ENCODE measurements around the gene BAIAP2.

Gene BAIAP2

GRCh38 chr17:81085420-81085911 is 50.5 kb downstream of the BAIAP2 start:
- H3K27ac ChIP-seq = no peak overlapping the region
- no peak for TF ChIP-seq CTCF (IDR thresholded peaks at IDR 0.05)

GRCh38 chr17:81086789-81087551 is 52.0 kb downstream of the BAIAP2 start:
- no peak for TF ChIP-seq CTCF (IDR thresholded peaks at IDR 0.05)
- H3K9me3 ChIP-seq = no peaks in the 10 kb centered on the region
- H3K27me3 ChIP-seq = no peaks in the 10 kb centered on the region
- H3K27ac ChIP-seq = no peak overlapping the region
- peaks cover 7 to 8% of the 10 kb centered on the region in 2 experiments for H3K4me1 ChIP-seq (ENCODE audit: control insufficient read depth in 1 of 2, insufficient read depth in 1 of 2, low read depth in 1 of 2, low read length in 1 of 2)
- no peak overlapping the region for H3K4me3 ChIP-seq (ENCODE audit: low read depth in 1 of 2, low read length in 1 of 2)
- H3K36me3 ChIP-seq = no peaks in the 10 kb centered on the region

More at GRCh38 chr17:81085420-81085911, 50.5 kb downstream of the BAIAP2 start:
- no peaks in the 10 kb centered on the region for H3K36me3 ChIP-seq
- H3K4me1 ChIP-seq (ENCODE audit: control insufficient read depth in 1 of 2, insufficient read depth in 1 of 2, low read depth in 1 of 2, low read length in 1 of 2) = peaks cover 4% of the 10 kb centered on the region in 2 experiments
- H3K9me3 ChIP-seq = no peaks in the 10 kb centered on the region
- H3K27me3 ChIP-seq = no peaks in the 10 kb centered on the region
- H3K4me3 ChIP-seq (ENCODE audit: low read depth in 1 of 2, low read length in 1 of 2) = no peak overlapping the region

GRCh38 chr17:81090361-81091136 is 55.6 kb downstream of the BAIAP2 start:
- H3K4me3 ChIP-seq (ENCODE audit: low read depth in 1 of 2, low read length in 1 of 2) = no peak overlapping the region

DNA sequence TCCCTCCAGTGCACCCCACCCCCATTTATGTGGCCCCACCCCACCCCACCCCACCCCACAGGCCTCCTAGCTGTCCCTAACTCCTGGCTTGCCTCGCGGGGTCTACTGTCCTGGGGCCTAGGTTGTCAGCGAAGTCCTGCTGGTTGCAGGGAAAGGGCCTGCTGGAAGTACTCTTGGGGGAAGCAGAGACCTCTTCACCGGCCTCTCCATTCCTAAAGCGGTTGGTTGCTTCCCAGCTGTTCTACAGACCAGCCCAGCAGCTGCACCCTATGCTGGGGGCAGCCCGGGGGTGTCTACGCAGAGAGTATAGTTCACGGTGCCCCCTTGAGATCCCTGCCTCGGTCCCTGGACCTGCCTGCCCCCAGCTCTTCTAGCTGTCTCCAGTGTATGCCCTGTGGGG is 56.2 kb downstream of the BAIAP2 start:
- no peaks in the 10 kb centered on the region for H3K9me3 ChIP-seq
- H3K4me1 ChIP-seq (ENCODE audit: control insufficient read depth in 1 of 2, insufficient read depth in 1 of 2, low read depth in 1 of 2, low read length in 1 of 2) = peaks cover 7 to 8% of the 10 kb centered on the region in 2 experiments
- no peak for TF ChIP-seq CTCF (IDR thresholded peaks at IDR 0.05)
- no peaks in the 10 kb centered on the region for H3K36me3 ChIP-seq
- H3K27me3 ChIP-seq = peaks cover 21% of the 10 kb centered on the region
- no peak overlapping the region for H3K4me3 ChIP-seq (ENCODE audit: low read depth in 1 of 2, low read length in 1 of 2)
- H3K27ac ChIP-seq = no peak overlapping the region

More at GRCh38 chr17:81090361-81091136, 55.6 kb downstream of the BAIAP2 start:
- H3K4me1 ChIP-seq (ENCODE audit: control insufficient read depth in 1 of 2, insufficient read depth in 1 of 2, low read depth in 1 of 2, low read length in 1 of 2) = peaks cover 7 to 8% of the 10 kb centered on the region in 2 experiments
- TF ChIP-seq CTCF (IDR thresholded peaks at IDR 0.05) = no peak
- no peaks in the 10 kb centered on the region for H3K36me3 ChIP-seq
- no peak overlapping the region for H3K27ac ChIP-seq
- H3K27me3 ChIP-seq = peaks cover 15% of the 10 kb centered on the region
- no peaks in the 10 kb centered on the region for H3K9me3 ChIP-seq

DNA sequence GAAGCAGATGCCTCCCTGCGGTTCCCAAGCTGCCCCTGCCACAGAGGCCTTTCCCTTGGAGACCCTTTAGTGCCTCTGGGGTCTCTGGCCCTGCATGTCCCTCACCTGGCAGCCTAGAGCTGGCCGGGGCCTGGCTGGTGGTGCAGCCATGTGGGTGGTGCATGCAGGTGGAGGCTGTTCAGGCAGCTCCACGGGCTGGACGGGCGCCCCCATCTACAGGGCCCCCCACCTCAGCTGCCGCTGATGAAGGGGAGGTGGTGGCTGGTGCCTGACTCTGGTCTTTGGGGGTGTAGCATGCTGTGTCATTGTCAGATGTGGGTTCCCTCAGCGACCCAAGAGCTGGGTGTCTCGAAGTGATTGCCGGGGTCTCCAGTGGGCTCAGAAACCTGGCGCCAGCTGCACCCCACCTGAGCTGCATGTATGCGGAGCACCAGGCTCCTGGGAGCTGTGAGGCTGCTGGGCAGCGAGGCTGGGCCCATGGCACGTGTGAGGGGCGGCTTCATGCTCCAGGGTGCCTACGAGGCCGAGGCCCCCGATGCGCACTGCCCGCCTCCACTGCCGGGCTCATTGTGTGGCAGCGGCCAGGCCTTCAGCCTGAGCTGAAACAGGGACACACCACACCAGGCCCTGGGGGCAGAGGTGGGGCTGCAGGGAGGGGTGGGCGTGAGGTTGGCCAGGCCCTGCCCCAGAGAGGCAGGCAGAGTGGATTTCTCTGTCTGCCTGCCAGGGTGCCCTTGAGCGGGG is 57.0 kb downstream of the BAIAP2 start:
- H3K4me1 ChIP-seq (ENCODE audit: control insufficient read depth in 1 of 2, insufficient read depth in 1 of 2, low read depth in 1 of 2, low read length in 1 of 2) = peaks cover 7 to 8% of the 10 kb centered on the region in 2 experiments
- peaks cover 29% of the 10 kb centered on the region for H3K27me3 ChIP-seq
- no peaks in the 10 kb centered on the region for H3K36me3 ChIP-seq
- TF ChIP-seq CTCF (IDR thresholded peaks at IDR 0.05) = no peak
- no peaks in the 10 kb centered on the region for H3K9me3 ChIP-seq
- no peak overlapping the region for H3K27ac ChIP-seq
- no peak overlapping the region for H3K4me3 ChIP-seq (ENCODE audit: low read depth in 1 of 2, low read length in 1 of 2)
